Natural killer cell treated with Interleukin-12 subunit alpha and Interleukin-12 subunit beta and Interleukin-15 and Interleukin-18, amount 100 ng/mL, for 72 hours (primary cell): ENCODE results near the gene ADSS2. TPM values are rescaled to one million over a fixed set of nuclear protein-coding genes. Genes with fewer than 3 reads are reported as not detected.
"Not testable (repeated sequence)": the region's sequence is repeated elsewhere in the genome, so short reads cannot be mapped to it uniquely, and the experiment has no call there.

Source experiments
- ATAC-seq, 2 donors: fragments of 150-1000 bp; cut with Tn5 transposase in 1 of 2; sonication (Bioruptor Pico), chemical (Tn5 transposase) in 1 of 2; 2 replicates each; pipeline ENCODE4 v1.10.0; 2021
- DNase-seq: peaks from one replicate; pipeline ENCODE4 v3.0.0; 2022; ENCODE audit warnings: low spot score
- H3K27ac Mint-ChIP-seq, 2 donors: 1 replicate in 1 of 2; 2 replicates in 1 of 2; pipeline ENCODE4 v1.8.0; 2022; ENCODE audit warnings: mixed read lengths in 2 of 2, mild to moderate bottlenecking in 1 of 2, moderate library complexity in 1 of 2
- H3K27me3 Mint-ChIP-seq, 2 donors: 1 replicate in 1 of 2; 2 replicates in 1 of 2; pipeline ENCODE4 v1.8.0; 2022; ENCODE audit warnings: mixed read lengths in 2 of 2
- H3K36me3 Mint-ChIP-seq: one replicate; pipeline ENCODE4 v1.8.0; 2022; ENCODE audit warnings: mixed read lengths
- H3K4me1 Mint-ChIP-seq, 2 donors: 1 replicate in 1 of 2; 2 replicates in 1 of 2; pipeline ENCODE4 v1.8.0; 2022; ENCODE audit warnings: low read depth in 2 of 2, mixed read lengths in 2 of 2, mild to moderate bottlenecking in 1 of 2
- H3K4me3 Mint-ChIP-seq: one replicate; pipeline ENCODE4 v1.8.0; 2022; ENCODE audit warnings: mixed read lengths
- H3K9me3 Mint-ChIP-seq: 2 replicates; pipeline ENCODE4 v1.8.0; 2022; ENCODE audit warnings: mixed read lengths
- total RNA-seq, 2 donors: library from RNA; stranded (reverse); gene quantifications; one replicate each; pipeline ENCODE4 v1.2.3, GENCODE V29; 2022

Gene ADSS2
- total RNA-seq: 10 to 100 TPM; 45.0 to 51.0 TPM

DNA sequence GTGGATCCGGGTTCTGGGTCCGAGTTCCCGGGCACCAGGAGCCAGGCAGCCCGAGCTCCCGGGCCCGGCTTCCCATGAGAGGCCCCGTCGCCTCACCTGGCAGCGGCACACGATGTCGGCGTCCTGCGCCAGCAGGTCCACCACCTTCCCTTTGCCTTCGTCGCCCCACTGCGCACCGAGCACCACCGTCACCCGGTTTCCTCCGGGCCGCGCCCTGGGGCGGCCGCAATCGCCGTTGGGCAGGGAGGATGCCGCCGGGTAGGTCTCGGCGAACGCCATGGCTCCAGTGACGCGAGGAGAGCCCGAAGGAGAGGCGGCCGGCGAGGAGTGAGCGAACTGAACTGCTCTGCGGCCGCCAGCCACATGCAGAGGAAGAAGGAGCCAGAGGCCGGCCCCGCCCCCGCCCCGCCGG, at the start of gene ADSS2:
TSS of gene ADSS2 (minus strand) at position 371 of the 412 bp plus-strand sequence. CDS start at position 279, 92 bp downstream.
- peak within 1 kb of the TSS; percentile 95 for H3K4me3 Mint-ChIP-seq
- ATAC-seq (no peak), DNase-seq (no peak)
- H3K27me3 Mint-ChIP-seq: no peaks in the 10 kb centered on the region
- peaks cover 17% of the 10 kb centered on the region for H3K36me3 Mint-ChIP-seq
- H3K4me1 Mint-ChIP-seq: peaks cover 35 to 42% of the 10 kb centered on the region in 2 donors
- H3K27ac Mint-ChIP-seq: peak within 1 kb of the TSS; percentile 76 to 94
- peaks cover 3% of the 10 kb centered on the region for H3K9me3 Mint-ChIP-seq

DNA sequence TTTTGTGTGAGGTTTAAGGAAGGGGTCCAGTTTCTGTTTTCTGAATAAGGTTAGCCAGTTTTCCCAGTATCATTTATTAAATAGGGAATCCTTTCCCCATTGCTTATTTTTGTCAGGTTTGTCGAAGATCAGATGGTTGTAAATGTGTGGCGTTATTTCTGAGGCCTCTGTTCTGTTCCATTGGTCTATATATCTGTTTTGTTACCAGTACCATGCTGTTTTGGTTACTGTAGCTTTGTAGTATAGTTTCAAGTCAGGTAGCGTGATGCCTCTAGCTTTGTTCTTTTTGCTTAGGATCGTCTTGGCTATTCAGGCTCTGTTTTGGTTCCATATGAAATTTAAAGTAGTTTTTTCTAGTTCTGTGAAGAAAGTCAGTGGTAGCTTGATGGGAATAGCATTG, 48.8 kb upstream of the ADSS2 start:
- ATAC-seq: not testable (repeated sequence)

GRCh38 chr1:244499484-244499883, 47.8 kb upstream of the ADSS2 start:
- H3K4me3 Mint-ChIP-seq, H3K27ac Mint-ChIP-seq, H3K27me3 Mint-ChIP-seq, H3K4me1 Mint-ChIP-seq, DNase-seq, H3K9me3 Mint-ChIP-seq, ATAC-seq: not testable (repeated sequence)
- peaks cover 10% of the 10 kb centered on the region for H3K36me3 Mint-ChIP-seq

More for the DNA sequence above, 48.8 kb upstream of the ADSS2 start:
- DNase-seq, H3K9me3 Mint-ChIP-seq, H3K4me3 Mint-ChIP-seq, H3K27ac Mint-ChIP-seq, H3K27me3 Mint-ChIP-seq, H3K4me1 Mint-ChIP-seq: not testable (repeated sequence)
- peaks cover 10% of the 10 kb centered on the region for H3K36me3 Mint-ChIP-seq

DNA sequence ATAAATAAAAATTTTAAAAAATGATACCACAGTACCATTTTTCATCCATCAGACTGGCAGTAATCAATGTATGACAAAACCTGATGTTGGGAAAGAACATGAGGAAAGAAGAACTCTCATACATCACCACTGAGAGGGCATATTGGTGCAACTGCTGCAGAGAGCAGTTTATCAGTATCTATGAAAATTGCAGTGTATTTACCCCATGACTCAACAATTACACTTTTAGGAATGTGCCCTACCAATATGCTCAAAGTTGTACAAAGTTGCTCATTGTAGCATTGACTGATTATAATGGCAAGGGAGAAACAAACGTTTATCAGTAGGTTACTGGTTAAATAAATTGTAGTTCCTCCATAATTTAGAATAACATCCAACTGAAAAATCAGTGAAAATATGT, 46.1 kb upstream of the ADSS2 start:
- Mint-ChIP-seq H3K9me3 (peaks cover 3% of the 10 kb centered on the region), H3K36me3 (peaks cover 10% of the 10 kb centered on the region), H3K27ac (no peak overlapping the region), H3K4me1 (no peaks in the 10 kb centered on the region), H3K4me3 (no peak overlapping the region), H3K27me3 (peaks cover 0 to 2% of the 10 kb centered on the region in 2 donors)
- DNase-seq: no peak
- no peak for ATAC-seq

DNA sequence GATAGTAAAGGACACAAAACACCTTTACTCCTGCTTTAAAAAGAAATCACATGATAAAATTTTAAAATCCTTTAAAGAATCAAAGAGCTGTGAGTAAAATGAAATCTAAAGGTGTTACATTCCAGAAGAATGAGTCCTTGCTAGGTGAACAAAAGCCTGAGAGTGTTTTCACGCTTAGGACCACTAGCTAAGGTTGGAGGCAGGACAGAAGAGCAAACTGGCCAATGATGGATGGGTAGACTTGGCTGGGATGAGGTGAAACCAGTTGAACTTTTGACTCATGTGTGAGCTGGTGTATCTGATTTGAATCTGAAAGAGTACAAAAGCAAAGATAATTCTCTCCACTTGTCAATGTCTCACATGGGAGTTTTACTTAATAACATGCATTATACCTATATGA, 44.5 kb upstream of the ADSS2 start:
- Mint-ChIP-seq H3K4me1 (no peaks in the 10 kb centered on the region), H3K9me3 (peaks cover 3% of the 10 kb centered on the region), H3K27me3 (peaks cover 5 to 6% of the 10 kb centered on the region in 2 donors), H3K4me3 (no peak overlapping the region), H3K36me3 (peaks cover 13% of the 10 kb centered on the region), H3K27ac (no peak overlapping the region)
- DNase-seq (no peak), ATAC-seq (no peak)

- no peak overlapping the region for H3K4me3 Mint-ChIP-seq
- peaks cover 3% of the 10 kb centered on the region for H3K9me3 Mint-ChIP-seq
- peaks cover 5% of the 10 kb centered on the region for H3K36me3 Mint-ChIP-seq
- no peak for DNase-seq
- no peak overlapping the region for H3K27ac Mint-ChIP-seq
- H3K27me3 Mint-ChIP-seq: peaks cover 8 to 9% of the 10 kb centered on the region in 2 donors
- no peaks in the 10 kb centered on the region for H3K4me1 Mint-ChIP-seq
- no peak for ATAC-seq
Measured at GRCh38 chr1:244494653-244495052, 42.9 kb upstream of the ADSS2 start.

DNA sequence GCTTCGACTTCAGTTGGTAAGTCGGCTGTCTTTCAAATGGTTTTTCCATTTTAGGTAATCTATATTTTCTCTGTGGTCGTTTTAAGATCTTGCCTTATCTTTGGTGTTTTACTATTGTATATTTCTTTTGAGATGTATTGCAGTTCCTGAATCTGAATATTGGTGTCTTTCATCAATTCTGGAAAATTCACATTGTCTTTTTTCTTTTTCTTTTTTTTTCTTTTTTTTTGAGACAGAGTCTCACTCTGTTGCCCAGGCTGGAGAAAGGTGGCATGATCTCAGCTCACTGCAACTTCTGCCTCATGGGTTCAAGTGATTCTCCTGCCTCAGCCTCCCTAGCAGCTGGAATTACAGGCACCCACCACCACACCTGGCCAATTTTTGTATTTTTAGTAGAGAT, 33.3 kb upstream of the ADSS2 start:
- DNase-seq, H3K4me3 Mint-ChIP-seq, H3K27ac Mint-ChIP-seq, H3K4me1 Mint-ChIP-seq, H3K9me3 Mint-ChIP-seq, H3K27me3 Mint-ChIP-seq, H3K36me3 Mint-ChIP-seq, ATAC-seq: not testable (repeated sequence)

GRCh38 chr1:244473059-244473605, 21.4 kb upstream of the ADSS2 start:
- ATAC-seq: no peak
- H3K27ac Mint-ChIP-seq: no peak overlapping the region
- DNase-seq: no peak
- no peaks in the 10 kb centered on the region for H3K9me3 Mint-ChIP-seq
- H3K27me3 Mint-ChIP-seq: peaks cover 0 to 2% of the 10 kb centered on the region in 2 donors
- H3K36me3 Mint-ChIP-seq: no peaks in the 10 kb centered on the region
- no peaks in the 10 kb centered on the region for H3K4me1 Mint-ChIP-seq
- no peak overlapping the region for H3K4me3 Mint-ChIP-seq

DNA sequence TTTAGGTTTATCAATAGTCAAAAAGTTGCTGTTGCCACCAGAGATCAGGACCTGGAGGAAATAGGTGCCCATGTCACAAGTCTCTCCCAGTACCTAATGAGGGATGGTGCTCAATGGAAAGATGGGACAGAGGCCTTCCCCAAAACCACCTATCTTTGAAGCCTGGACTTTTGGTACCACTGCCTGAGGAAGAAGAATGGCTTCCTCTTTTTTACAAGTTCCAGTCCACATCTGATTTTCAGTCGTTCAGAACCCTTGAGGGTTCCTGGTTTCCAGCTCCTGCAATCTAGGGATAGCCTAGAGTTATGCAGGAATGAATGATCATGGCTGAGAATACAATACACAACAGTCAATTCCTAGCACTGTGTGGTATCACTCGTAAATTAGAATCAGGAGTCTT, 15.0 kb upstream of the ADSS2 start:
- Mint-ChIP-seq H3K9me3 (no peaks in the 10 kb centered on the region), H3K27ac (no peak overlapping the region), H3K36me3 (no peaks in the 10 kb centered on the region), H3K4me1 (no peaks in the 10 kb centered on the region), H3K4me3 (no peak overlapping the region), H3K27me3 (peaks cover 0 to 2% of the 10 kb centered on the region in 2 donors)
- DNase-seq (no peak), ATAC-seq (no peak)

- Mint-ChIP-seq H3K4me1 (peaks cover 8 to 11% of the 10 kb centered on the region in 2 donors), H3K4me3 (peak within 1 kb of the TSS; percentile 76), H3K27ac (peak within 1 kb of the TSS; percentile 50 to 79), H3K36me3 (peaks cover 13% of the 10 kb centered on the region), H3K9me3 (peaks cover 3% of the 10 kb centered on the region), H3K27me3 (no peaks in the 10 kb centered on the region)
- DNase-seq (peak; percentile 90), ATAC-seq (peak; percentile 98 to 99)
Measured at GRCh38 chr1:244461245-244462071, 9.7 kb upstream of the ADSS2 start, which contains the start of gene CATSPERE. Gene CATSPERE, plus strand, starts transcription at chr1:244461273. Its CDS starts 157 bp downstream, at chr1:244461430.

DNA sequence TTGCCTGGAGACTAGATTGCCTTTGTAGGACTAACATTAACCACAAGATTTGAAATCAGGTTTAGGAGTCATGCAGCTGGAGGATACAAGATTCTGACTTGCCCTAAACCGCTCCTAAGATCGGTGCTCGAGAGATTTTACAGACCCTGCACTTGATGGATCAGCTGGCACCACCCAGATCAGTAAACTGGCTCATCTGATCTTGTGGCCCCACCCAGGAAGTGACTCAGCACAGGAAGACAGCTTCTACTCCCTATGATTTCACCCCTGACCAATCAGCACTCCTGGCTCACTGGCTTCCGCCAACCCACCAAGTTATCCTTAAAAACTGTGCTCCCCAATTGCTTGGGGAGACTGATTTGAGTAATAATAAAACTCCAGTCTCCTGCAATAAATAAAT, 8.5 kb upstream of the ADSS2 start:
- DNase-seq: no peak

GRCh38 chr1:244458781-244459180, 7.1 kb upstream of the ADSS2 start:
- peaks cover 10 to 11% of the 10 kb centered on the region in 2 donors for H3K4me1 Mint-ChIP-seq
- no peak overlapping the region for H3K4me3 Mint-ChIP-seq
- ATAC-seq (no peak), DNase-seq (no peak)
- H3K36me3 Mint-ChIP-seq: peaks cover 13% of the 10 kb centered on the region
- H3K9me3 Mint-ChIP-seq: peaks cover 3% of the 10 kb centered on the region
- no peak overlapping the region for H3K27ac Mint-ChIP-seq
- no peaks in the 10 kb centered on the region for H3K27me3 Mint-ChIP-seq

More for the DNA sequence above, 8.5 kb upstream of the ADSS2 start:
- no peaks in the 10 kb centered on the region for H3K27me3 Mint-ChIP-seq
- H3K4me1 Mint-ChIP-seq: peaks cover 8 to 11% of the 10 kb centered on the region in 2 donors
- H3K27ac Mint-ChIP-seq: peak overlapping the region; percentile 45 to 47
- ATAC-seq: no peak
- peaks cover 13% of the 10 kb centered on the region for H3K36me3 Mint-ChIP-seq
- peak overlapping the region; percentile 60 for H3K4me3 Mint-ChIP-seq
- H3K9me3 Mint-ChIP-seq: peaks cover 3% of the 10 kb centered on the region

DNA sequence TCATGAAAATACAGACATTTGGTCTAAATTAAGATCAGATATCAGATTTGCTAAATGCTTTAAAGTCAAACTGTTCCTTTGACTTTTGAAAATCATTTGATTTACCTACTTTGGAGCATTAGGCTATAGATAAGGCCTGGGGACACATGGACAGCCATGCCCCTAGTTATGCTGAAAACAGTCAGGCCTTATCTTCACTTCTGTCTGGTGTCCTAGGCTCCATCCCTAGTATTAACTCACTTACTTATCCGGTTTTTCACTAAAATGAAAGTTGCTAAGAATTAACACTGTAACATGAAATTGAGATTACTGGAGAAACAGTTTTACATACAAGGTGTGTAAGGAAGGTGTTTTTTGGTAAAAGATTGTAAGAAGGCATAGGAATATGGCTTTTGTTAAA, 4.9 kb upstream of the ADSS2 start:
- no peak overlapping the region for H3K27ac Mint-ChIP-seq
- H3K4me1 Mint-ChIP-seq: peaks cover 14 to 22% of the 10 kb centered on the region in 2 donors
- H3K27me3 Mint-ChIP-seq: no peaks in the 10 kb centered on the region
- ATAC-seq (no peak), DNase-seq (no peak)
- peaks cover 6% of the 10 kb centered on the region for H3K9me3 Mint-ChIP-seq
- peaks cover 13% of the 10 kb centered on the region for H3K36me3 Mint-ChIP-seq
- H3K4me3 Mint-ChIP-seq: no peak overlapping the region

DNA sequence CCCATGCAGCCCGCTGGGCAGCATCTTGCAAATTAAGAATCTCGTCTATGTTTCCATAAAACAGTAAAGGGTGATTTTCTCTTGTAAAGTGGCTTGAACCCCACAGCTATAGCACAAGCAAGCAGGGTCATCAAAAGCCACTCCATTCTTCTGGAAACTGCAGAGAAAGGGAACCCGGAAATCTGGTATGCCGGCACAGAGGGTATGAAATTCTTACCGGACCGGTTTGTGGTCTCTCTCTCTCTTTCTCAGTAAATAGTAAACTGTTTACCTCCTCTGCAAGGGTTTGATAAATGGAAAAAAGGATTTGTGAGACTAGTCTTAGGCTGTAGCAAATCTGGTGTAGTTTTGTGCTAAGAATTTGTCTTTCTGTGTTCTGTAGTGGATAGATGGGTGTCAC, 2.7 kb upstream of the ADSS2 start:
- ATAC-seq (no peak), DNase-seq (no peak)
- H3K9me3 Mint-ChIP-seq: peaks cover 3% of the 10 kb centered on the region
- H3K4me1 Mint-ChIP-seq: peaks cover 22 to 26% of the 10 kb centered on the region in 2 donors
- no peaks in the 10 kb centered on the region for H3K27me3 Mint-ChIP-seq
- peaks cover 14% of the 10 kb centered on the region for H3K36me3 Mint-ChIP-seq
- peak overlapping the region in 1 of 2 donors; percentile 45 for H3K27ac Mint-ChIP-seq
- no peak overlapping the region for H3K4me3 Mint-ChIP-seq
